SH-SY5Y (cell line): ENCODE data around the gene CLASP1.
A peak's percentile ranks its signal among the peaks of the same experiment; 100 is the strongest.

ENCODE experiments used
- GATA2 ChIP-seq: IDR thresholded peaks from 2 replicates; pipeline ENCODE4 v1.6.1; 2011; ENCODE audit warnings: mild to moderate bottlenecking, low read depth, low read length
- GATA3 ChIP-seq: IDR thresholded peaks from 2 replicates; pipeline ENCODE4 v1.6.1; 2011; ENCODE audit warnings: low read depth, mild to moderate bottlenecking, low read length, moderate library complexity

GRCh38 chr2:121649596-121650314, 493 bp upstream of the CLASP1 start:
- TF ChIP-seq GATA2 (0 out of 2 replicates have a peak, but pooled peaks have one; percentile 12), GATA3 (no peak)
